ENCODE results near the gene GSK3A. TPM values are rescaled to one million over a fixed set of nuclear protein-coding genes. Genes with fewer than 3 reads are reported as not detected.

Gene GSK3A
- total RNA-seq, 6 experiments from 2014 or later, result 12.3 to 14.8 (median 13.5) TPM

- intact Hi-C loops (cut with DNase I), result loop anchor here in 1 of 2 donors (5.0 kb wide), 1 partner anchor 34 kb away; no protein-coding TSS in a partner anchor
- peak overlapping the region; percentile 86 to 99 (median 98) for H3K4me3 ChIP-seq
- no peaks in the 10 kb centered on the region for H3K9me3 ChIP-seq
- 0% methylated on average over 6 of the region's 71 CpGs for WGBS (ENCODE audit: insufficient coverage, low coverage, low lambda C conversion rate, missing lambda C conversion rate)
- ATAC-seq, result peak; percentile 7 to 26 (median 19)
- no peak for TF ChIP-seq POLR2A (IDR thresholded peaks at IDR 0.05)
- TF ChIP-seq CTCF (IDR thresholded peaks at IDR 0.05), result no peak
- H3K36me3 ChIP-seq, result peaks cover 0 to 14% (median 4%) of the 10 kb centered on the region in 4 donors
- peak; percentile 69 to 77 (median 71) for DNase-seq
- H3K4me1 ChIP-seq, result peaks cover 0 to 26% (median 5%) of the 10 kb centered on the region in 4 donors
- no peaks in the 10 kb centered on the region for H3K27me3 ChIP-seq
- peak overlapping the region; percentile 97 to 99 (median 99) for H3K27ac ChIP-seq
Measured at GRCh38 chr19:42253245-42254088, 11.1 kb upstream of the GSK3A start.

GRCh38 chr19:42252365-42253244, 10.2 kb upstream of the GSK3A start:
- peak in 2 of 3 donors; percentile 30 to 56 for DNase-seq
- peak overlapping the region; percentile 97 to 99 (median 99) for H3K27ac ChIP-seq
- TF ChIP-seq CTCF (IDR thresholded peaks at IDR 0.05) (no peak), POLR2A (IDR thresholded peaks at IDR 0.05) (no peak)
- peaks cover 0 to 26% (median 5%) of the 10 kb centered on the region in 4 donors for H3K4me1 ChIP-seq
- H3K9me3 ChIP-seq, result no peaks in the 10 kb centered on the region
- WGBS (ENCODE audit: insufficient coverage, low coverage, low lambda C conversion rate, missing lambda C conversion rate), result 9% methylated on average over 26 of the region's 27 CpGs
- H3K27me3 ChIP-seq, result no peaks in the 10 kb centered on the region
- intact Hi-C loops (cut with DNase I), result loop anchor here in 1 of 2 donors (5.0 kb wide), 1 partner anchor 35 kb away; no protein-coding TSS in a partner anchor
- H3K4me3 ChIP-seq, result peak overlapping the region; percentile 86 to 99 (median 98)
- H3K36me3 ChIP-seq, result peaks cover 0 to 16% (median 5%) of the 10 kb centered on the region in 4 donors
- no peak for ATAC-seq

GRCh38 chr19:42251572-42252358, 9.4 kb upstream of the GSK3A start:
- Histone ChIP-seq H3K9me3 (no peaks in the 10 kb centered on the region), H3K4me1 (peaks cover 0 to 26% (median 5%) of the 10 kb centered on the region in 4 donors), H3K4me3 (no peak overlapping the region), H3K36me3 (peaks cover 0 to 16% (median 5%) of the 10 kb centered on the region in 4 donors), H3K27me3 (no peaks in the 10 kb centered on the region), H3K27ac (peak overlapping the region in 2 of 3 donors; percentile 97 to 99)
- TF ChIP-seq CTCF (IDR thresholded peaks at IDR 0.05) (no peak), POLR2A (IDR thresholded peaks at IDR 0.05) (no peak)
- no peak for ATAC-seq
- intact Hi-C loops (cut with DNase I), result loop anchor here in 1 of 2 donors (5.0 kb wide), 1 partner anchor 36 kb away; no protein-coding TSS in a partner anchor
- WGBS (ENCODE audit: insufficient coverage, low coverage, low lambda C conversion rate, missing lambda C conversion rate), result 60% methylated on average over 2 of the region's 4 CpGs
- no peak for DNase-seq
